ENCODE measurements around the gene AMELY. TPM values are rescaled to one million over a fixed set of nuclear protein-coding genes. Genes with fewer than 3 reads are reported as not detected.
"Not testable (repeated sequence)": the region's sequence is repeated elsewhere in the genome, so short reads cannot be mapped to it uniquely, and the experiment has no call there.

AMELY gene
- total and polyA plus RNA-seq, 4 donors: not detected

DNA sequence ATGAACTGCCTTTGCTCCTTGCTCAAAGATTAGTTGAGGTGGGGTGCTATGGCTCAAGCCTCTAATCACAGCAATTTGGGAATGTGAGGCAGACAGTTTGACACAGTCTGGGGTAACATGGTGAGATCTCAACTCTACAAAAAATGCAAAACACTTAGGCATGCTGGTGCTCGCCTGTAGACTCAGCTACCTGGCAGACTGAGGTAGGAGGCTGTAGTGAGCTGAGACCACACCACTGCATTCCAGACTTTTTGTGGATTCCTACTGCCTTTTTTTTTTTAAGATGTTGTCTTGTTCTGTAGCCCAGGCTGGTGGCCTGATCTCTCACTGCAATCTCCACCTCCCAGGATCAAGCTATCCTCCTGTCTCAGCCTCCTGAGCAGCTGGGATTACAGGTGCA, 4.0 kb downstream of the AMELY start:
- Histone ChIP-seq H3K9me3 (ENCODE audit: control insufficient read depth in 4 of 4, insufficient read depth in 3 of 4, low read length in 3 of 4) (no peaks in the 10 kb centered on the region), H3K27ac (ENCODE audit: low read depth in 1 of 2, low read length in 1 of 2) (no peak overlapping the region), H3K9ac (ENCODE audit: insufficient read depth in 1 of 2, low read length in 2 of 2) (no peak overlapping the region), H3K36me3 (ENCODE audit: control insufficient read depth in 4 of 4, insufficient read depth in 4 of 4, low read length in 4 of 4) (no peaks in the 10 kb centered on the region), H3K4me1 (ENCODE audit: control insufficient read depth in 5 of 5, insufficient read depth in 5 of 5, low read length in 5 of 5) (no peaks in the 10 kb centered on the region), H3K4me3 (no peak overlapping the region), H3K27me3 (ENCODE audit: control insufficient read depth in 3 of 3, insufficient read depth in 3 of 3, low read length in 2 of 3) (no peaks in the 10 kb centered on the region)
- 69% methylated on average over 1 of the region's 1 CpG; no CpG with 5 or more reads in 1 of the 2 donors for WGBS, 2 donors
- no peak for DNase-seq
- TF ChIP-seq, protein P1, sequence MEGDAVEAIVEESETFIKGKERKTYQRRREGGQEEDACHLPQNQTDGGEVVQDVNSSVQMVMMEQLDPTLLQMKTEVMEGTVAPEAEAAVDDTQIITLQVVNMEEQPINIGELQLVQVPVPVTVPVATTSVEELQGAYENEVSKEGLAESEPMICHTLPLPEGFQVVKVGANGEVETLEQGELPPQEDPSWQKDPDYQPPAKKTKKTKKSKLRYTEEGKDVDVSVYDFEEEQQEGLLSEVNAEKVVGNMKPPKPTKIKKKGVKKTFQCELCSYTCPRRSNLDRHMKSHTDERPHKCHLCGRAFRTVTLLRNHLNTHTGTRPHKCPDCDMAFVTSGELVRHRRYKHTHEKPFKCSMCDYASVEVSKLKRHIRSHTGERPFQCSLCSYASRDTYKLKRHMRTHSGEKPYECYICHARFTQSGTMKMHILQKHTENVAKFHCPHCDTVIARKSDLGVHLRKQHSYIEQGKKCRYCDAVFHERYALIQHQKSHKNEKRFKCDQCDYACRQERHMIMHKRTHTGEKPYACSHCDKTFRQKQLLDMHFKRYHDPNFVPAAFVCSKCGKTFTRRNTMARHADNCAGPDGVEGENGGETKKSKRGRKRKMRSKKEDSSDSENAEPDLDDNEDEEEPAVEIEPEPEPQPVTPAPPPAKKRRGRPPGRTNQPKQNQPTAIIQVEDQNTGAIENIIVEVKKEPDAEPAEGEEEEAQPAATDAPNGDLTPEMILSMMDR (IDR thresholded peaks at IDR 0.05; ENCODE audit: control extremely low read depth, extremely low read depth): no peak
- no peak for ATAC-seq (ENCODE audit: insufficient read depth, low FRiP score)

DNA sequence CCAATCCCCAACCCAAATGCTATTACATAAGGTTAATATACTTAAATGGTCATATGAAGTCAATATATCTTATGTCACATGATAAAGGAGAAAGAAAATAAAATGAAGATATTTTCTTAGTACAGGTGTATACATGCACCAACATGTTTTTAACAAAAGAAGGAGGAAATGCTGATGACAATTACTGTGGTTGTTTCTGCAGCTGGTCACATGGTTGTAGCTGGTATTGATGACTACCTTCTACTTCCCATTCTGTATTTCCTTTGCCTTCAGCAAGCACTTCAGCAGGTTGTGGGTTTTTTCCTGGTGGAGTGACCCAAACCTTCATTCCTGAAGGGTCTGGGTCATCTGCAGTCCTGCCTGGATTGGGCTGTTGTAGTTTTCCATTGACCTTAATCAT, 9.4 kb downstream of the AMELY start:
- H3K27ac ChIP-seq (ENCODE audit: low read depth in 1 of 2, low read length in 1 of 2); H3K27me3 ChIP-seq (ENCODE audit: control insufficient read depth in 3 of 3, insufficient read depth in 3 of 3, low read length in 2 of 3); H3K36me3 ChIP-seq (ENCODE audit: control insufficient read depth in 4 of 4, insufficient read depth in 4 of 4, low read length in 4 of 4); DNase-seq; ATAC-seq (ENCODE audit: insufficient read depth, low FRiP score); H3K4me1 ChIP-seq (ENCODE audit: control insufficient read depth in 5 of 5, insufficient read depth in 5 of 5, low read length in 5 of 5); H3K9me3 ChIP-seq (ENCODE audit: control insufficient read depth in 4 of 4, insufficient read depth in 3 of 4, low read length in 3 of 4); H3K4me3 ChIP-seq; H3K9ac ChIP-seq (ENCODE audit: insufficient read depth in 1 of 2, low read length in 2 of 2): not testable (repeated sequence)

DNA sequence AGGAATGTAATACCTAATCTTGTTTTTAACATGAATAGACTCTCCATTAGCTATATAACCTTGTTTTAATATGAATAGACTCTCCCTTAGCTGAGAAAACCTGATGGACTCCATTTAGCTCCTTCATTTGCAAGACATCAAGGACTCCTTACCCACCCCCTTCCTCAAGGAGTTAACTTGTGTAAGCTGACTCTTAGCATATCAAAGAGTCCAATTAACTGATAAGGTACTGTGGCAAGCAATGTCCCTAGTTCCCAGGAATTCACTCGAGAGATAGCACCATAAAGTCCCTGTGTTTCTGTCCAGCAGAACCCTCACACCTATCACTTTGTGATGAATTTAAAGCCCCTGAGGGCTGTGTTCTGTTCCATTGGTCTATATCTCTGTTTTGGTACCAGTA, 16.3 kb downstream of the AMELY start:
- TF ChIP-seq, protein P1 (IDR thresholded peaks at IDR 0.05; ENCODE audit: control extremely low read depth, extremely low read depth): no peak
- Histone ChIP-seq H3K9me3 (ENCODE audit: control insufficient read depth in 4 of 4, insufficient read depth in 3 of 4, low read length in 3 of 4) (no peaks in the 10 kb centered on the region), H3K36me3 (ENCODE audit: control insufficient read depth in 4 of 4, insufficient read depth in 4 of 4, low read length in 4 of 4) (no peaks in the 10 kb centered on the region), H3K27ac (ENCODE audit: low read depth in 1 of 2, low read length in 1 of 2) (no peak overlapping the region), H3K9ac (ENCODE audit: insufficient read depth in 1 of 2, low read length in 2 of 2) (no peak overlapping the region), H3K4me3 (no peak overlapping the region), H3K4me1 (ENCODE audit: control insufficient read depth in 5 of 5, insufficient read depth in 5 of 5, low read length in 5 of 5) (no peaks in the 10 kb centered on the region), H3K27me3 (ENCODE audit: control insufficient read depth in 3 of 3, insufficient read depth in 3 of 3, low read length in 2 of 3) (no peaks in the 10 kb centered on the region)
- 20% methylated on average over 1 of the region's 1 CpG; no CpG with 5 or more reads in 1 of the 2 donors for WGBS, 2 donors
- ATAC-seq (ENCODE audit: insufficient read depth, low FRiP score): no peak
- DNase-seq: no peak

DNA sequence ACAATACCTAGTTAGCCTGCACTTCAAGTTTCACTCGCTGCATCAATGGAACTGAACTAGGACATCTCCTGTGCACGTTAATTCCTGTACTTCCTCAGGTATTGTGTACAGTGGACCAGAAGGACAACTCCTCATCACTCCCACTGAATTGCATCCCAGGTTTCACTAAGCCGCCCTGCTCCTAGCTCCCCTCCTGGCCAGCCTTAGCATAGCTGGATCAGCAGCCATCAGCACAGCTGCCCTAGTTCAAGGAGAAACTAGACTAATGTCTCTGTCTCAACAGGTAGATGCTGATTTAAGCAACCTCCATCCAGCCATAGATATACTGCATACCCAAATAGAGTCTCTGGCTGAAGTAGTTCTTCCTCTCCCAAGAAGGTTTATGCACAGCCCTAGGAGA, 17.1 kb downstream of the AMELY start:
- TF ChIP-seq, protein P1 (IDR thresholded peaks at IDR 0.05; ENCODE audit: control extremely low read depth, extremely low read depth): no peak
- H3K27ac ChIP-seq (ENCODE audit: low read depth in 1 of 2, low read length in 1 of 2): no peak overlapping the region
- 48% methylated on average over 3 of the region's 3 CpGs; no CpG with 5 or more reads in 1 of the 2 donors for WGBS, 2 donors

More for the DNA sequence above, 17.1 kb downstream of the AMELY start:
- Histone ChIP-seq H3K27me3 (ENCODE audit: control insufficient read depth in 3 of 3, insufficient read depth in 3 of 3, low read length in 2 of 3) (no peaks in the 10 kb centered on the region), H3K36me3 (ENCODE audit: control insufficient read depth in 4 of 4, insufficient read depth in 4 of 4, low read length in 4 of 4) (no peaks in the 10 kb centered on the region), H3K4me3 (no peak overlapping the region), H3K4me1 (ENCODE audit: control insufficient read depth in 5 of 5, insufficient read depth in 5 of 5, low read length in 5 of 5) (no peaks in the 10 kb centered on the region), H3K9me3 (ENCODE audit: control insufficient read depth in 4 of 4, insufficient read depth in 3 of 4, low read length in 3 of 4) (no peaks in the 10 kb centered on the region), H3K9ac (ENCODE audit: insufficient read depth in 1 of 2, low read length in 2 of 2) (no peak overlapping the region)
- ATAC-seq (ENCODE audit: insufficient read depth, low FRiP score): no peak
- DNase-seq: no peak

All from lung (tissue), 12 donors.